ENCODE results near the gene UGT1A5. TPM values are rescaled to one million over a fixed set of nuclear protein-coding genes. Genes with fewer than 3 reads are reported as not detected.
"Not testable (repeated sequence)": the region's sequence is repeated elsewhere in the genome, so short reads cannot be mapped to it uniquely, and the experiment has no call there.

UGT1A5 gene
- total and polyA plus RNA-seq, 2 of the 8 experiments (the other 6 are each of a cell fraction or from before 2014, with no cell fraction given), result not detected

DNA sequence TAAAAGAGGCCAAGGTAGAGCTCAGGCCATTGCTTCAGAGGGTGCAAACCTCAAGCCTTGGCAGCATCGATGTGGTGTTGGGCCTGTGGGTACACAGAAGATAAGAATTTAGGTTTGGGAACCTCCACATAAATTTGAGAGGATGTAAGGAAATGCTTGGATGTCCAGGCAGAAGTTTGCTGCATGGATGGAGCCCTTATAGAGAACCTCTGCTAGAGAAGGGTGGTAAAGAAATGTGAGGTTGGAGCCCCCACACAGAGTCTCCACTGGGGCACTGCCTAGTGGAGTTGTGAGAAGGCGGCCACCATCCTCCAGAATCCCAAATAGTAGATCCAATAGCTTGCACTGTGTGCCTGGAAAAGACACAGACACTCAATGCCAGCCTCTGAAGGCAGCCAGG, 38.0 kb downstream of the UGT1A5 start:
- DNase-seq (ENCODE audit: low read depth in 1 of 2, low spot score in 2 of 2); H4K20me1 ChIP-seq (replicated peaks in 1 of 2; ENCODE audit: control insufficient read depth in 1 of 2, insufficient read depth in 2 of 2, low read length in 2 of 2); H3K36me3 ChIP-seq (ENCODE audit: control insufficient read depth in 2 of 4, insufficient read depth in 4 of 4, low read length in 3 of 4); H3K79me1 ChIP-seq (ENCODE audit: low read depth, low read length); H3K4me3 ChIP-seq (ENCODE audit: extremely low read depth in 1 of 4, insufficient read depth in 2 of 4, low read depth in 3 of 4, low read length in 4 of 4); H4K8ac ChIP-seq (ENCODE audit: extremely low read depth, insufficient read depth, low read length); H4K91ac ChIP-seq (replicated peaks; ENCODE audit: insufficient read length, low read length); H3K4me2 ChIP-seq (ENCODE audit: insufficient read depth in 1 of 2, low read depth in 2 of 2, low read length in 2 of 2); POLR2A ChIA-PET (ENCODE audit: partially characterized antibody); H3K27me3 ChIP-seq (replicated peaks in 1 of 4; ENCODE audit: control insufficient read depth in 3 of 4, extremely low read depth in 1 of 4, insufficient read depth in 3 of 4, low read length in 3 of 4); H2BK5ac ChIP-seq (ENCODE audit: low read depth, low read length); H3K23ac ChIP-seq (ENCODE audit: insufficient read length); H2AFZ ChIP-seq (ENCODE audit: low read length); H3K79me2 ChIP-seq (ENCODE audit: control insufficient read depth in 1 of 2, insufficient read depth in 2 of 2, low read length in 2 of 2); H3K4me1 ChIP-seq (replicated peaks in 1 of 4; ENCODE audit: control insufficient read depth in 3 of 4, insufficient read depth in 4 of 4, low read length in 3 of 4); H2BK20ac ChIP-seq (ENCODE audit: low read length); H3K27ac ChIP-seq (ENCODE audit: low read depth, low read length); H4K5ac ChIP-seq (ENCODE audit: insufficient read length, low read depth, low read length); FAIRE-seq; H3K56ac ChIP-seq (replicated peaks; ENCODE audit: insufficient read length, low read depth, low read length); H2BK15ac ChIP-seq (ENCODE audit: low read length); H3K14ac ChIP-seq (ENCODE audit: insufficient read length); H3K9ac ChIP-seq (replicated peaks in 1 of 4; ENCODE audit: extremely low read depth in 1 of 4, low read depth in 3 of 4, low read length in 3 of 4); H2AK5ac ChIP-seq (ENCODE audit: low read depth, low read length); H3K4ac ChIP-seq (replicated peaks; ENCODE audit: insufficient read length, low read depth, low read length); H2BK12ac ChIP-seq (ENCODE audit: low read depth, low read length); H2BK120ac ChIP-seq (replicated peaks; ENCODE audit: low read depth, low read length); H3K23me2 ChIP-seq (ENCODE audit: low read depth, low read length); H3K18ac ChIP-seq (ENCODE audit: extremely low read depth, low read length): not testable (repeated sequence)
- WGBS, 2 experiments (ENCODE audit: extremely low coverage in 1 of 2, insufficient coverage in 1 of 2, insufficient read length in 1 of 2, insufficient replicate concordance in 2 of 2, low coverage in 1 of 2, low lambda C conversion rate in 2 of 2, missing lambda C conversion rate in 1 of 2), result 91% methylated on average over 2 of the region's 2 CpGs; no CpG with 5 or more reads in 1 of the 2 experiments
- CTCF ChIA-PET (ENCODE audit: partially characterized antibody), result interaction anchor here (1.3 kb wide), 1 partner anchor 10 kb away, joined by 4 read pairs; the partner anchor contains the start of gene UGT1A1
- H3K9me3 ChIP-seq (ENCODE audit: insufficient read depth in 2 of 2, low read depth in 1 of 2, low read length in 1 of 2), result peaks cover 22 to 33% of the 10 kb centered on the region in 2 experiments

All from H1 (cell line).